ENCODE data around the gene ZBTB12.

GRCh38 chr6:31864818-31865204 is 37.1 kb downstream of the ZBTB12 start:
- TF ChIP-seq CTCF (IDR thresholded peaks at IDR 0.05; ENCODE audit: low read depth, low read length) (no peak), EZH2phosphoT487 (IDR thresholded peaks at IDR 0.05; ENCODE audit: low read depth) (no peak)

Data from OCI-LY3 (cell line).